ENCODE data around the gene HOXD9.

HOXD9 gene

GRCh38 chr2:176157499-176158185, 35.1 kb downstream of the HOXD9 start:
- DNase-seq, result no peak

GRCh38 chr2:176158186-176158591, 35.7 kb downstream of the HOXD9 start:
- no peak for DNase-seq

- DNase-seq, result no peak
These were observed 36.5 kb downstream of the HOXD9 start for GRCh38 chr2:176158855-176159662.

- DNase-seq, result no peak
These were observed 37.2 kb downstream of the HOXD9 start for GRCh38 chr2:176159663-176160250.

- DNase-seq, result no peak
These were observed 37.9 kb downstream of the HOXD9 start for GRCh38 chr2:176160251-176160985.

- DNase-seq, result no peak
These were observed 38.7 kb downstream of the HOXD9 start for GRCh38 chr2:176160986-176161824.

- no peak for DNase-seq
These were observed 39.5 kb downstream of the HOXD9 start for GRCh38 chr2:176161825-176162626.

- DNase-seq, result no peak
These were observed 40.6 kb downstream of the HOXD9 start for GRCh38 chr2:176162911-176163671.

GRCh38 chr2:176163672-176164056, 41.1 kb downstream of the HOXD9 start:
- DNase-seq, result no peak

GRCh38 chr2:176164201-176164600, 41.7 kb downstream of the HOXD9 start:
- DNase-seq, result no peak

- no peak for DNase-seq
These were observed 42.3 kb downstream of the HOXD9 start for GRCh38 chr2:176164611-176165369.

- DNase-seq, result no peak
These were observed 43.0 kb downstream of the HOXD9 start for GRCh38 chr2:176165370-176166050.

GRCh38 chr2:176166272-176166671, 43.8 kb downstream of the HOXD9 start:
- DNase-seq, result no peak

GRCh38 chr2:176167398-176167797, 44.9 kb downstream of the HOXD9 start:
- DNase-seq, result no peak

GRCh38 chr2:176169181-176169580, 46.7 kb downstream of the HOXD9 start:
- no peak for DNase-seq

GRCh38 chr2:176169711-176170110, 47.2 kb downstream of the HOXD9 start:
- no peak for DNase-seq

GRCh38 chr2:176170602-176171305, 48.2 kb downstream of the HOXD9 start:
- no peak for DNase-seq

GRCh38 chr2:176171351-176172006, 49.0 kb downstream of the HOXD9 start:
- DNase-seq, result no peak
